ENCODE measurements around the gene MARCHF3. TPM values are rescaled to one million over a fixed set of nuclear protein-coding genes. Genes with fewer than 3 reads are reported as not detected.
"Not testable (repeated sequence)": the region's sequence is repeated elsewhere in the genome, so short reads cannot be mapped to it uniquely, and the experiment has no call there.

Gene MARCHF3
- total RNA-seq, 2 experiments from 2014 or later = 4.0 to 4.4 TPM

- no peaks in the 10 kb centered on the region for H3K9me3 Mint-ChIP-seq
- no peaks in the 10 kb centered on the region for H3K36me3 Mint-ChIP-seq
- H3K27me3 Mint-ChIP-seq = no peaks in the 10 kb centered on the region
- no peak for DNase-seq
- no peak overlapping the region for H3K4me3 Mint-ChIP-seq
- ChIA-PET POLR2A (no interaction called here), CTCF (no interaction called here)
- H3K27ac Mint-ChIP-seq = no peak overlapping the region
- intact Hi-C loops (cut with micrococcal nuclease) = no loop called here
- H3K4me1 Mint-ChIP-seq (ENCODE audit: low read depth) = peaks cover 6% of the 10 kb centered on the region
These were observed 7.5 kb downstream of the MARCHF3 start for GRCh38 chr5:127022846-127023245.

- H3K4me1 Mint-ChIP-seq (ENCODE audit: low read depth) = peaks cover 6% of the 10 kb centered on the region
- H3K27me3 Mint-ChIP-seq = peaks cover 1% of the 10 kb centered on the region
- no peak overlapping the region for H3K27ac Mint-ChIP-seq
- ChIA-PET POLR2A (interaction anchor here (0.7 kb wide), 1 partner anchor 152 kb away, joined by 3 read pairs; no protein-coding TSS in a partner anchor), CTCF (no interaction called here)
- intact Hi-C loops (cut with micrococcal nuclease) = no loop called here
- DNase-seq = no peak
- H3K4me3 Mint-ChIP-seq = no peak overlapping the region
- no peaks in the 10 kb centered on the region for H3K36me3 Mint-ChIP-seq
- peaks cover 7% of the 10 kb centered on the region for H3K9me3 Mint-ChIP-seq
These were observed 10.4 kb downstream of the MARCHF3 start for GRCh38 chr5:127019928-127020327.

GRCh38 chr5:127016722-127017121 lies 13.6 kb downstream of the MARCHF3 start:
- DNase-seq; H3K4me3 Mint-ChIP-seq; H3K27me3 Mint-ChIP-seq; H3K27ac Mint-ChIP-seq; H3K36me3 Mint-ChIP-seq; CTCF ChIA-PET; H3K9me3 Mint-ChIP-seq; intact Hi-C loops (cut with micrococcal nuclease): not testable (repeated sequence)
- POLR2A ChIA-PET = interaction anchor here (1.2 kb wide), 1 partner anchor 14 kb away, joined by 3 read pairs; the partner anchor contains the start of gene MARCHF3
- peaks cover 24% of the 10 kb centered on the region for H3K4me1 Mint-ChIP-seq (ENCODE audit: low read depth)

- H3K4me3 Mint-ChIP-seq = no peak overlapping the region
- no peak for DNase-seq
- H3K27ac Mint-ChIP-seq = no peak overlapping the region
- POLR2A ChIA-PET = interaction anchor here (1.1 kb wide), 1 partner anchor 15 kb away, joined by 3 read pairs; no protein-coding TSS in a partner anchor
- H3K27me3 Mint-ChIP-seq = peaks cover 1% of the 10 kb centered on the region
- H3K9me3 Mint-ChIP-seq = peaks cover 7% of the 10 kb centered on the region
- H3K36me3 Mint-ChIP-seq = no peaks in the 10 kb centered on the region
- H3K4me1 Mint-ChIP-seq (ENCODE audit: low read depth) = peaks cover 29% of the 10 kb centered on the region
- CTCF ChIA-PET = no interaction called here
- intact Hi-C loops (cut with micrococcal nuclease) = no loop called here
These were observed 14.6 kb downstream of the MARCHF3 start for GRCh38 chr5:127015716-127016115.

- CTCF ChIA-PET = interaction anchor here (0.9 kb wide), 1 partner anchor 11 kb away, joined by 3 read pairs; no protein-coding TSS in a partner anchor
- no peak for DNase-seq
- Mint-ChIP-seq H3K27ac (no peak overlapping the region), H3K4me3 (no peak overlapping the region), H3K4me1 (ENCODE audit: low read depth) (peaks cover 29% of the 10 kb centered on the region), H3K36me3 (no peaks in the 10 kb centered on the region), H3K9me3 (peaks cover 7% of the 10 kb centered on the region), H3K27me3 (peaks cover 1% of the 10 kb centered on the region)
- intact Hi-C loops (cut with micrococcal nuclease) = no loop called here
- POLR2A ChIA-PET = no interaction called here
These were observed 15.8 kb downstream of the MARCHF3 start for GRCh38 chr5:127014573-127014972.

GRCh38 chr5:127013407-127013806 lies 17.0 kb downstream of the MARCHF3 start:
- Mint-ChIP-seq H3K9me3 (peaks cover 7% of the 10 kb centered on the region), H3K36me3 (no peaks in the 10 kb centered on the region), H3K27me3 (peaks cover 1% of the 10 kb centered on the region), H3K4me3 (no peak overlapping the region), H3K4me1 (ENCODE audit: low read depth) (peaks cover 30% of the 10 kb centered on the region), H3K27ac (no peak overlapping the region)
- CTCF ChIA-PET = no interaction called here
- POLR2A ChIA-PET = no interaction called here
- DNase-seq = no peak
- intact Hi-C loops (cut with micrococcal nuclease) = loop anchor here (2.0 kb wide), 1 partner anchor 17 kb away; the partner anchor contains the start of gene MARCHF3

- DNase-seq = no peak
- intact Hi-C loops (cut with micrococcal nuclease) = loop anchor here (1.0 to 2.0 kb wide), 2 partner anchors 18 to 25 kb away; partner anchors contain the start of gene MARCHF3
- Mint-ChIP-seq H3K4me1 (ENCODE audit: low read depth) (peaks cover 30% of the 10 kb centered on the region), H3K4me3 (no peak overlapping the region), H3K27me3 (peaks cover 1% of the 10 kb centered on the region), H3K27ac (no peak overlapping the region), H3K9me3 (peaks cover 7% of the 10 kb centered on the region), H3K36me3 (no peaks in the 10 kb centered on the region)
- POLR2A ChIA-PET = no interaction called here
- CTCF ChIA-PET = no interaction called here
These were observed 17.4 kb downstream of the MARCHF3 start for GRCh38 chr5:127012916-127013315.

- DNase-seq = no peak
- Mint-ChIP-seq H3K9me3 (peaks cover 7% of the 10 kb centered on the region), H3K36me3 (no peaks in the 10 kb centered on the region), H3K27ac (no peak overlapping the region), H3K27me3 (peaks cover 1% of the 10 kb centered on the region), H3K4me1 (ENCODE audit: low read depth) (peaks cover 30% of the 10 kb centered on the region), H3K4me3 (no peak overlapping the region)
- CTCF ChIA-PET = interaction anchor here (0.7 kb wide), 1 partner anchor 14 kb away, joined by 3 read pairs; no protein-coding TSS in a partner anchor
- intact Hi-C loops (cut with micrococcal nuclease) = loop anchor here (1.0 to 2.0 kb wide), 2 partner anchors 19 to 24 kb away; partner anchors contain the start of gene MARCHF3
- POLR2A ChIA-PET = interaction anchor here (1.0 kb wide), 1 partner anchor 234 kb away, joined by 3 read pairs; no protein-coding TSS in a partner anchor
These were observed 18.3 kb downstream of the MARCHF3 start for GRCh38 chr5:127011961-127012644.

GRCh38 chr5:127011153-127011552 lies 19.2 kb downstream of the MARCHF3 start:
- H3K27ac Mint-ChIP-seq = no peak overlapping the region
- DNase-seq = no peak
- H3K36me3 Mint-ChIP-seq = no peaks in the 10 kb centered on the region
- H3K4me3 Mint-ChIP-seq = no peak overlapping the region
- intact Hi-C loops (cut with micrococcal nuclease) = no loop called here
- H3K9me3 Mint-ChIP-seq = no peaks in the 10 kb centered on the region
- H3K27me3 Mint-ChIP-seq = no peaks in the 10 kb centered on the region
- ChIA-PET CTCF (no interaction called here), POLR2A (no interaction called here)
- H3K4me1 Mint-ChIP-seq (ENCODE audit: low read depth) = peaks cover 30% of the 10 kb centered on the region

- CTCF ChIA-PET = no interaction called here
- DNase-seq = no peak
- Mint-ChIP-seq H3K4me3 (no peak overlapping the region), H3K9me3 (no peaks in the 10 kb centered on the region), H3K4me1 (ENCODE audit: low read depth) (peaks cover 30% of the 10 kb centered on the region), H3K27me3 (no peaks in the 10 kb centered on the region), H3K27ac (no peak overlapping the region), H3K36me3 (no peaks in the 10 kb centered on the region)
- POLR2A ChIA-PET = no interaction called here
- intact Hi-C loops (cut with micrococcal nuclease) = no loop called here
These were observed 20.0 kb downstream of the MARCHF3 start for GRCh38 chr5:127010362-127010761.

GRCh38 chr5:127009784-127010183 lies 20.6 kb downstream of the MARCHF3 start:
- intact Hi-C loops (cut with micrococcal nuclease) = no loop called here
- no peak for DNase-seq
- ChIA-PET CTCF (no interaction called here), POLR2A (no interaction called here)
- Mint-ChIP-seq H3K4me1 (ENCODE audit: low read depth) (peaks cover 30% of the 10 kb centered on the region), H3K36me3 (no peaks in the 10 kb centered on the region), H3K27me3 (no peaks in the 10 kb centered on the region), H3K4me3 (no peak overlapping the region), H3K9me3 (no peaks in the 10 kb centered on the region), H3K27ac (no peak overlapping the region)

GRCh38 chr5:127008300-127008975 lies 21.9 kb downstream of the MARCHF3 start:
- intact Hi-C loops (cut with micrococcal nuclease) = no loop called here
- Mint-ChIP-seq H3K4me1 (ENCODE audit: low read depth) (peaks cover 18% of the 10 kb centered on the region), H3K9me3 (no peaks in the 10 kb centered on the region), H3K27ac (no peak overlapping the region), H3K27me3 (no peaks in the 10 kb centered on the region), H3K4me3 (no peak overlapping the region), H3K36me3 (no peaks in the 10 kb centered on the region)
- no peak for DNase-seq
- ChIA-PET POLR2A (no interaction called here), CTCF (no interaction called here)
